HG02623 (cell line): ENCODE results near the gene KCND1.

Source experiments
- ATAC-seq: cut with Tn5 transposase; IDR thresholded peaks from one replicate; pipeline ENCODE4 v1.9.1; 2021; ENCODE audit warnings: moderate library complexity; ENCODE audit not compliant: unreplicated experiment

The KCND1 gene

GRCh38 chrX:48975041-48975440, 3.4 kb upstream of the KCND1 start:
- ATAC-seq = no peak

GRCh38 chrX:48974574-48974973, 2.9 kb upstream of the KCND1 start:
- ATAC-seq = no peak

DNA sequence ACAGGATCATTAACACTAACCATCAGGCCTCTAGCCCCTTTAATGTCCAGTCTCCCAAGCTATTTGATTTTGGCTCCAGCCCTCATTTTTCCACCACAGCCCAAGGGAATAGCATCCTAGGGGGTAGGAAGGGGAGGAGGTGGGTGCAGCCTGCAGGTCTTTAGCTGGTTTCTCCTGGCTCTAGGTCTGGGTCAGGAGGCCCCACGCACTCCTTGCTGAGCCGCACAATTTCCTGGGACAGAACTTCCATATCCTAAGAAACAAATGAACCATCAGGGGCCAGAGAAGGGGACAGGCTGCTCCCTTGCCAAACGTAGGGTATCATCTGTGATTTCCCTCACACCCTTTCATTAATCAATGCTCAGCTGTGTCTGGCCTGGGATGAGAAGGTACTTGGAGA, 2.4 kb upstream of the KCND1 start:
- ATAC-seq = no peak

- no peak for ATAC-seq
These were observed 848 bp upstream of the KCND1 start for GRCh38 chrX:48972220-48973164.

DNA sequence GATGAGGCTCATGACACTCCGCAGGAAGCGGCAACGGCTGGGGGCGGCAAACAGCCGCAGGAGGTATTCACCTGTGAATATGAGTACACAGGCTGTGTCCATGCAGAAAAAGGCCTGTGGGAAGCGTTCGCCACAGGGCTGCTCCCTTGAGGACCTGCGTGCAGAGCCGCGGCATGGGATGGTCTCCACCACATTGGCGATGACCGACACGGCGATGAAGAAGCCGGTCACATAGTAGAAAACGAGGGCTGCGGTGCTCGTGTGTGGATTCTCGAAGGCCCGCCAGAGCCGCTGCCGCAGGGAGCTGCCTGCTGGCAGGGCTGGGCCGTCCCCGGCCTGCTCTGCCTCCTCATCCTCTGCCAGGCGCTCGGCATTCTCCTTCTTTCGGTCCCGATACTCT, 2.2 kb downstream of the KCND1 start:
- ATAC-seq = no peak

DNA sequence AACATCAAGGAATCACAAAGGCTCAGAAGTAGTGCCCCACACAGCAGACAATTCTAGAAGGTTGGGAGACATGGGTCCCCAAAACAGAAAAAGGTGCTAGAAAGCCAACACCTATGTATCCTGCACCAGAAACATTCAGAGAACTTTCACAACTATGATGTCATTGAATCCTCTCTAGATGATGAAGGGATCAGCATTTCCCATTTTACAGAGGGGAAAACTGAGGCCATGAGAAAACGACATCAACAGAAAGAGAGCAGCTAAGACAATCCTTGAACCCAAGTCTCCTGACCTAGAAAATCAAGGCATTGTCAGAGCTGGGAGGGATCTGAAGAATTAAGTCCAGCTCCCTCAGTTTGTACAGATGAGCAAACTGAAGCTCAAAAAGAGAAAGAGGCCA, 3.3 kb downstream of the KCND1 start:
- ATAC-seq = no peak

GRCh38 chrX:48966796-48967579, 4.7 kb downstream of the KCND1 start:
- no peak for ATAC-seq

- ATAC-seq = no peak
These were observed 5.7 kb downstream of the KCND1 start for GRCh38 chrX:48965959-48966358.

DNA sequence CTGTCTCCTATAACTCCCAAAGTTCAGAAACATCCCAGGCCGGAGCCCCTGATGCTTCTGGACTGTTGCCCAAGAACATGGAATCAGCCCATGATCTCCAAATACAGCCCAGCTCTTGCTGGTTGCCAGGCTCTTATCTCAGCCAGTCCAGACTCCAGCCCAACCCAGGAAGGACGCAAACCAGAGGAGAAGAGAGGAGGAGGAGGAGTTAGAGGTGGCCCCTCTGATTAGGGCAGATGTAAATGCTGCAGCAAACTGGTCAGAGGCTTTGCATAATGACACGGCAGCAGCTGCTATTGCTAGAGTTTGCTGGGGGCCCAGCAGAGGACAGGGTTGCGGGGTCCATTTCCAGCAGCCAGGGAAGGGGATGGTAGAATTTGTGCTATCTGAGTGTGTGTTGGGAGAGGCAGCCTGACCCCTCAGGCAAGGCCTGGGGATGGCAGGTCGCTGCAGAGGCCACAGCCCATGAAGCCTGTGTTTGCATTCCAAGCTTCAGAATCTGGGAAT, 10.0 kb downstream of the KCND1 start:
- no peak for ATAC-seq

DNA sequence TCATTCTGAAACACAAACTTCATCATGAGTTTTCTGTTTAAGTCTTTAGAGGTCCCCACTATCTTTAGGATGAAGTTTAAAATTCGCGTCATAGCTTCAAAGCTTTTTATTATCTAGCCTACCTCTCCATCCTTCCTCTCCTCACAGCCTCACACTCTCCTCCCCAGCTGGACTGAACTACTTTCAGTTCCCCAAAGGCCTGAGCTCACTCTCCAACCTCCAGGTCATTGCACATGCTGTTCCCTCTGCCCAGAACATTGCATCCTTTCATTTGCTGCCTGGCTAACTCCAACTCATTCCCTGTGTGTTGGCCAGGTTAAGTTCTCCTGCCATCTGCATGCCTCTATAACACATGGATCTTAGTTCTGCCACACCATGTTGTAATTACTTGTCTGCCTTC, 11.4 kb downstream of the KCND1 start:
- ATAC-seq = no peak

GRCh38 chrX:48958635-48959094, 13.0 kb downstream of the KCND1 start:
- no peak for ATAC-seq

DNA sequence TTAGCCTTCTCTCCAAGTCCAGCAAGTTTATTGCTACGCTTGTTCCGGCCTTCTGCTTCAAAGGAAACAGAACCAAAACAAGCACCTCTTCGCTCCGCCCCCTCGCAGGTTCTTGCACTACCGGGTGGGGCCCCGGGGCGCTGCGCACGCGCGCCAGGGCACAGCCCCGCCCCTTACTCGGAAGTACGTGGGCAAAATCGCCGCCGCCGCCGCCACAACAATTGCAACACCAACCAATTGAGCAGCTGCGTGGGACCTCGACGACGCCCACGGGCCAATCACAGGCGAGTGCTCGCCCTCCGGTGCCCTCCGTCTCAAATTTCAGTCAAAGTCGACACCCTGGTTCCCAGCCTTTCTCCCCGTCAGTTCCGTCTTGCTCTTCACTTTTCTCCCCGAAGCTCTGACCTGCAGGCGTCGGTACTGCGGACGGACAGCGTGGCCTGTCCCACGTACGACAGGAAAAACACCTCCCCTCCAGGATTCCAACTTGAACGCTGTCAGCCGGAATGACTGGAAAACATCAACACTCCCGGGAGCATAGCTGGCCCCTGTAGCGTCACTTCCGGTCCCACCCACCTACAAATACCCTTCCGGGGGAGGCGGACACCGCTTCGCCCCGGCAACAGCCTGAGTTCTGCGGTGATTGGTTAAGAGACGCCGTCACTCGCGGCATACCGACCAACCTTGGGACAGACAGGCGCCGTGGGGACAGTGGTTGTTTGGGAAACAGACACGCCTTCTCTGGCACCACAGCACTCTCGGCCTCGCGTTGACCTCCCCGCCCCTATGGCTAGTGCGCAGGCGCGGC, 13.6 kb downstream of the KCND1 start:
- peak; percentile 76 for ATAC-seq

GRCh38 chrX:48957477-48957826, 14.2 kb downstream of the KCND1 start, which contains the start of gene OTUD5:
Gene OTUD5 (minus strand): TSS chrX:48957607. CDS start chrX:48957570, 37 bp downstream.
- peak; percentile 42 for ATAC-seq

DNA sequence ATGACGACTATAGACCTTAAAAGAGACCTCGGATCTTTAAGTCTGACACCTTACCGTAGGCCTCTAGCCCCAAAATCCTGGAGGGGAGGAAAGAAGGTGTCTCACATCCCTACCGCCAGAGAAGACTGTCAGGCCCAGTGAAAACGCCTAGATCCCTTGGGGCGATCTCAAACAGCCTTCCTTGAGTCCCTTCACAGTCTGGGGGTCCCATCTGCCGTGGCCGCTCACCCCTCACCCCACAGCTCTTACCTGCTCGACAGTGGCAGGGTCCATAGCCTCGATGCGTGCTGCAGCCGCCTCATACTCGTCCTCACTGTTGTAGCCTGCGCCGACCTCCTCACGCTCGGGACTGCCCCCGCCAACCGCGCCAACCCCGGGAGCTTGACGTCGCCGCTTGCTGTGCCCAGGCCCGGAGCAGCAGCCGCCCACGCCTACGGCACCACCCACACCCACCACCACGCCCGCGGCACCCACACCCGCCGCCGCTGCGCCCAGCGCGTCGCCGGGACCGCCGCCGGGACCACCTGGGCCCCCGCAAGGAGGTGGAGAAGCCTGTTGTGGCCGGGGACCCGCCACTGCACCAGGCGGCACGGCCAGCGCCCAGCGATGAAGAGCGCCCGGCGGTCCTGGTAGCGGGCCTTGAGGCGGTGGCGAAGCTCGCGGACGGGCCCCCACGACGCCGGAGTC, 14.8 kb downstream of the KCND1 start:
- ATAC-seq = no peak

GRCh38 chrX:48948589-48948988, 23.1 kb downstream of the KCND1 start:
- ATAC-seq = no peak

DNA sequence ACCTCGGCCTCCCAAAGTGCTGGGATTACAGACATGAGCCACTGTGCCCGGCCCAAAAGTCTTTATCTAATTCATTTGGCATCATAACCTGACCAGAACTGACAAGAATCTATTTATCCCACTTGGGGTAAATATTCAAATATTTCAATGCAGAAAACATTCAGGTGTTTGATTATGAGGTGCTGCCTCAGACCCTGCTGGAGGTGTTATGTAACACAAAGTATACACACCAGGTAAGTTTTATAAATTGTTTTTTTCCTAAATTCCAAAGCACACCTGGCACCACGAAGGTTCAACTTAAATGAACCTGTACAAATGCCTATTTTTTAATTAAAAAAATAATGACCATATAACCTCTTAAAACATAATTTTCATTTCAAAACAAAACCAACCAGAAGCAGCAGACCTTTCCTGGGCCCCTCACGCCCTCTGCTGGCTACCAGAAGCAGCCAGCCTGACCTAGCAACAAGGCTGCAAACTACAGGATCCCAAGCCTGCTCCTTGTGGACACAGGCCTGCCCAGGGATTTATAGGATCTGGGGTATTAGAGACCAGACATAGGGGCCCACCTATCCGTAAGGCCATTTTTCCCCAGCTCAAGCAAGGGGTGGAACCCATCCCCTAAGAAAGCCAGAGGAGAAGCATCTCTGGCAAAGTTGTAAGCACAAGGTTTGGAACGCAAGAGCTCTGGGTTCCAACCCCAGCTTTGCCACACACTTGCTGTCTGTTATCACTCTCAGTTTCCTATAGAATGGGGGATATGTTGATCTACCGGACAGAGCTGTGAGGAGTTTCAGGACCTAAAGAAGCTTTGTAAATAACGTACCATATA, 25.9 kb downstream of the KCND1 start:
- no peak for ATAC-seq

- no peak for ATAC-seq
These were observed 28.7 kb downstream of the KCND1 start for GRCh38 chrX:48942895-48943294.

- no peak for ATAC-seq
These were observed 31.2 kb downstream of the KCND1 start for GRCh38 chrX:48940404-48940955.
